Ecto neural progenitor cell (in vitro differentiated cells): ENCODE results near the gene SEMA3D.
A peak's percentile ranks its signal among the peaks of the same experiment; 100 is the strongest.

Source experiments
- DNase-seq: peaks from one replicate; pipeline ENCODE4 v3.0.0-alpha.2; 2018; ENCODE audit warnings: low spot score

SEMA3D gene

GRCh38 chr7:85078181-85078580 lies 108.7 kb downstream of the SEMA3D start:
- no peak for DNase-seq

GRCh38 chr7:85075864-85076263 lies 111.0 kb downstream of the SEMA3D start:
- DNase-seq = no peak

- no peak for DNase-seq
Measured at GRCh38 chr7:85074992-85075391, 111.9 kb downstream of the SEMA3D start.

- DNase-seq = no peak
Measured at GRCh38 chr7:85074016-85074415, 112.8 kb downstream of the SEMA3D start.

GRCh38 chr7:85070967-85071628 lies 115.8 kb downstream of the SEMA3D start:
- DNase-seq = no peak

- DNase-seq = no peak
Measured at GRCh38 chr7:85068799-85069198, 118.1 kb downstream of the SEMA3D start.

GRCh38 chr7:85067371-85067770 lies 119.5 kb downstream of the SEMA3D start:
- DNase-seq = no peak

GRCh38 chr7:85065888-85066485 lies 120.9 kb downstream of the SEMA3D start:
- DNase-seq = no peak

- DNase-seq = no peak
Measured at GRCh38 chr7:85065306-85065705, 121.5 kb downstream of the SEMA3D start.

GRCh38 chr7:85062651-85063050 lies 124.2 kb downstream of the SEMA3D start:
- no peak for DNase-seq

- DNase-seq = no peak
Measured at GRCh38 chr7:85061456-85061855, 125.4 kb downstream of the SEMA3D start.

- no peak for DNase-seq
Measured at GRCh38 chr7:85060696-85061095, 126.2 kb downstream of the SEMA3D start.

- no peak for DNase-seq
Measured at GRCh38 chr7:85055906-85056305, 130.9 kb downstream of the SEMA3D start.

- DNase-seq = no peak
Measured at GRCh38 chr7:85055196-85055595, 131.7 kb downstream of the SEMA3D start.

- no peak for DNase-seq
Measured at GRCh38 chr7:85054306-85054705, 132.6 kb downstream of the SEMA3D start.

GRCh38 chr7:85052894-85053293 lies 134.0 kb downstream of the SEMA3D start:
- DNase-seq = no peak

GRCh38 chr7:85052056-85052737 lies 134.7 kb downstream of the SEMA3D start:
- DNase-seq = no peak

- no peak for DNase-seq
Measured at GRCh38 chr7:85046534-85046933, 140.3 kb downstream of the SEMA3D start.

- peak; percentile 68 for DNase-seq
Measured at GRCh38 chr7:85041605-85042216, 145.1 kb downstream of the SEMA3D start.

GRCh38 chr7:85039196-85039923 lies 147.5 kb downstream of the SEMA3D start:
- DNase-seq = no peak

- DNase-seq = no peak
Measured at GRCh38 chr7:85038466-85038865, 148.4 kb downstream of the SEMA3D start.

GRCh38 chr7:85033263-85033662 lies 153.6 kb downstream of the SEMA3D start:
- DNase-seq = no peak
